NCI-H345 (cell line): Measurements from ENCODE around the gene DAPK1.

Experiments used
- DNase-seq: peaks from one replicate; lab custom pipeline; 2025; lab: John Stamatoyannopoulos, UW

The DAPK1 gene

GRCh38 chr9:87516926-87517290, 19.2 kb downstream of the DAPK1 start:
- DNase-seq: no peak

- no peak for DNase-seq
These were observed 20.1 kb downstream of the DAPK1 start for GRCh38 chr9:87517732-87518131.

GRCh38 chr9:87518702-87519335, 21.2 kb downstream of the DAPK1 start:
- DNase-seq: no peak

- DNase-seq: no peak
These were observed 21.8 kb downstream of the DAPK1 start for GRCh38 chr9:87519461-87519860.

- no peak for DNase-seq
These were observed 22.6 kb downstream of the DAPK1 start for GRCh38 chr9:87520172-87520683.

GRCh38 chr9:87521834-87522233, 24.2 kb downstream of the DAPK1 start:
- DNase-seq: no peak

- DNase-seq: no peak
These were observed 26.4 kb downstream of the DAPK1 start for GRCh38 chr9:87524061-87524460.

GRCh38 chr9:87525546-87526303, 28.1 kb downstream of the DAPK1 start:
- DNase-seq: no peak

GRCh38 chr9:87527211-87527916, 29.7 kb downstream of the DAPK1 start:
- DNase-seq: no peak

- DNase-seq: no peak
These were observed 31.3 kb downstream of the DAPK1 start for GRCh38 chr9:87528969-87529368.

GRCh38 chr9:87529671-87530070, 32.0 kb downstream of the DAPK1 start:
- no peak for DNase-seq

- no peak for DNase-seq
These were observed 33.0 kb downstream of the DAPK1 start for GRCh38 chr9:87530716-87531115.

- no peak for DNase-seq
These were observed 34.0 kb downstream of the DAPK1 start for GRCh38 chr9:87531370-87532295.

GRCh38 chr9:87533271-87533670, 35.6 kb downstream of the DAPK1 start:
- no peak for DNase-seq

- no peak for DNase-seq
These were observed 36.4 kb downstream of the DAPK1 start for GRCh38 chr9:87534036-87534435.

GRCh38 chr9:87534957-87535356, 37.3 kb downstream of the DAPK1 start:
- DNase-seq: no peak

- no peak for DNase-seq
These were observed 38.3 kb downstream of the DAPK1 start for GRCh38 chr9:87535817-87536539.

GRCh38 chr9:87537625-87538024, 40.0 kb downstream of the DAPK1 start:
- DNase-seq: no peak

- no peak for DNase-seq
These were observed 42.9 kb downstream of the DAPK1 start for GRCh38 chr9:87540444-87541105.

GRCh38 chr9:87541663-87542062, 44.0 kb downstream of the DAPK1 start:
- DNase-seq: no peak

- no peak for DNase-seq
These were observed 44.5 kb downstream of the DAPK1 start for GRCh38 chr9:87542141-87542540.
